GM21423 (cell line): ENCODE measurements around the gene LEMD1.

Experiments used
- ATAC-seq: cut with Tn5 transposase; IDR thresholded peaks from one replicate; pipeline ENCODE4 v1.9.1; 2021; ENCODE audit warnings: mild to moderate bottlenecking, moderate library complexity; ENCODE audit not compliant: unreplicated experiment

Gene LEMD1

GRCh38 chr1:205421798-205422197, at the start of gene LEMD1:
LEMD1 (minus strand) TSS chr1:205422056; CDS start chr1:205420536, 1,520 bp downstream.
- no peak for ATAC-seq

GRCh38 chr1:205470131-205470530, 48.3 kb upstream of the LEMD1 start:
- no peak for ATAC-seq

GRCh38 chr1:205466595-205467220, 44.9 kb upstream of the LEMD1 start:
- ATAC-seq, result no peak

DNA sequence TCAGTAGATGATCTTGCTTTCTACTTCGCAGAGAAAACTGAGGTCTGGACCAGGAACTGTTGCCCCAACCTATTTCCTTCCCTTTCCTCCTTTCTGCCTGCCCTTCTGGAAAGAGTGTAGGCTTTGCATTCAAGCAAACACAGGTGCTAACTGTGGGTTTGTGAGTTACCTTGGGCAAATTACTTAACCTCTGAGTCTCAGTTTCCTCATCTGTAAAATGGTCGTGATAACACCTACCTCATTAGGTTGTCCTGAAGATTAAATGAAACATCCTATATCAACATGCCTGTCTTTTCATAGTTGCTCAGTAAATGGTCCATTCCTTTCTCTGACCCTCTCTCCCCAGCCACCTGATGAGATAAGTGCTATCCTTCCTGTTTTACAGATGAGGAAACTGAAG, 43.5 kb upstream of the LEMD1 start:
- ATAC-seq, result no peak

DNA sequence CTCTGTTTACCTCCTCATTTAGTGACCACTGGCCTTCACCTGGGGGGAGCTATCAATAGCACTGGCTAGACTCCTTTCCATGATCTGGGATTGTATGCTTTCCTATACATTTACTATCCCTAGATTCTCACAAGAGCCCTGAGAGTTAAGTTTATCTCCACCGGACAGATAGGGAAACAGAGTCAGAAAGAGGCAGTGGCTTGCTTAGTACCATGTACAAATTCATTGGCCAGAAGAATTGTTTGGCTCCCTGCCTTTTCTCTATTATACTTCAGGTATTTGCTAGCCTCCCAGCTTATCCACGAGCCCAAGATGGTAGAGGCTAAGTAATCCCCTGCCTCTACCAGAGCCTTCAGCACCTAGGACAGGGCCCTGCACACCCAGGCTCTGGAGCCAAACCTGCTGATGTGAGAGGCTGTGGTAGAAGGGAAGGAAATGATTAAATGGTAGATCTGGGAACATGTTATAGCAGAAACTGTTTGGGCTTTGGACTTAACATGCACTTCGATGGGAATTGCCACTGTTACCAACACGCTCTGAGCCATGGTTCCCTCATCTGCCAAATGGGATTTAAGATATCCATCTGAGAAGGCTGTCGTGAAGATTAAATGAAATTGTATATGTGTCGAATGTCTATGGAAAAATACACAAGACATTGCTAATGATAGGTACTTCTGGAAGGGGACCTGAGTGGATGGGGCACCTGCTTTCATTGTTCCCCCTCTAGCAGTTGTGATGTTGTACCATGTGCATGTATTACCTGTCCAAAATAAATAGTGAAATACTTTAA, 37.1 kb upstream of the LEMD1 start:
- no peak for ATAC-seq

GRCh38 chr1:205456868-205457745, 35.3 kb upstream of the LEMD1 start:
- ATAC-seq, result no peak

- ATAC-seq, result no peak
Measured at GRCh38 chr1:205456383-205456867, 34.6 kb upstream of the LEMD1 start.

DNA sequence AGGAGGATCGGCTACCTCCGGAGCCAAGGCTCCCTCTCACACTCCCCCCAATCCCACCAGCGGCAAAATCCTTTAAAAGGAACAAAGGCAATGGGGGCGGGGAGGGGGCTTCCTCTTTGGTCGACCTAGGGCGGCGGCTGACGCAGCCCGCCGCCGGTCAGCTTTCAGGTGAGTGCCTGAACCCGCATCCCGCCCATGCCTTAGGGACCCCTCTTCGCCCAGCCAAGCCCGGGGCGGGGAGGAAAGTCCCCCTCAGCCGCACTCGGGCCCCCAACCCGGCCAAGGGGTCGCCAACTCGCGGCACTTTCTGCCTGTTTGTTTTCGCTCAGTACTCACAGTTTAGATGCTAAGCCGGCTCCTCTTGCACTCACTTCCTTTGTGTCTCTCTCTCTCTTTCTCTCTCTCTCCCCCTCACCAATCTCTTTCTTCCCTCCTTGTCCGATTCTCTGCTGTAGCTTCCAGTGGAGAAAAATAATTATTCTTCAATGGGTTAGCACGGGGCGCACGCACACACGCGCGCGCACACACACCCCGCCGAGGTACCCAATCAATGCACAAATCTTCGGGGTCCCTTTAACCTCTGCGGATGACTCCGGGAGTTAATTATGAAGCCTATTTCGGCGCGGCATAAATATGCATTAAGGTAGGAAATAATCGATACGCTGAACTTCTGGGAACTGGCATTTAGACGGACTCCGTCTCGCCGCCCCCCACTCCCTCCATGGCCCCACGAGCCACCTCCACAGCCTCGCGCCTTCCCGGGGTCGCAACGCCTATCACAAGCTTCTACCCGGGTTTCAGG, 33.9 kb upstream of the LEMD1 start, which contains the start of gene BLACAT1:
TSS of gene BLACAT1 (minus strand) at position 465 of the 802 bp plus-strand sequence.
- no peak for ATAC-seq

GRCh38 chr1:205454903-205455335, 33.1 kb upstream of the LEMD1 start:
- ATAC-seq, result no peak

DNA sequence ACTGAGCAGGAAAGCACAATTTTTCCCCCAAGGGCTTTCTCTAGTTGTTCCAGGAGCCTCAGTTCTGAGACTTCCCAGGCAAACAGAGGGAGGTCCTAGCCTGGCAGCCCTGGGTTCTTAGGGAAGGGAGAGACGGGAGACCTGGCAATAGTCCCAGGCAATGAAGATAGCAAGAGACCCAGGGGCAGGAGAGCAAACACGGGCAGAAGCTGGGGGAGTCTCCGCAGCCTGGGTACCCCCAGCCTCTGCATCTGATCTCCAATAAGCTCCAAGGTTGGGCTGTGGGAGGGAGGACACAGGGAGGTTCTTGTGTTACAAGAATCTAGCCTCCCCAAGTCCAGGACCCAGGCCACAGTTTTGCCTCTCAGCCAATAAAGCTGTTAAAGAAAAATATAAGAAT, 31.6 kb upstream of the LEMD1 start:
- ATAC-seq, result no peak

GRCh38 chr1:205452933-205453332, 31.1 kb upstream of the LEMD1 start:
- ATAC-seq, result no peak

- ATAC-seq, result no peak
Measured at GRCh38 chr1:205452364-205452763, 30.5 kb upstream of the LEMD1 start.

DNA sequence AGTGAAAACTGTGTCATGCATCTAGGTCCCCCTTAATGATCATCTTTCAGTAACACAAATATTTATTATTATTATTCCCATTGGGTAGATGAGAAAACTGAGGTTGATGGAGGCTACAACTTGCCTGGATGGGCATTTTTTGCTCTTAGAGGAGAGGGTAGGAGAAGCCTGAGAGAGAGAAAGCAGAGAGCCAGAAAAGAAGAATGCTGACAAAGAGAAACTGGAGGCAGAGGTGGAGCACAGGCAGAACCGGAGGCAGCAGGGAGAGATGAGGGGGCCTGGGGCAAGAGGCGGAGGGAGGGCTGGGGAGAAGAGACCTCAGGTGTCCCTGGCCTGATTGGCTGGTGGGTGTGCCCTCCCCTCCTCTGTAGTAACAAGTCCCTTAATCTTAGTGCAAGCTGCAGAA, 29.9 kb upstream of the LEMD1 start:
- ATAC-seq, result no peak

DNA sequence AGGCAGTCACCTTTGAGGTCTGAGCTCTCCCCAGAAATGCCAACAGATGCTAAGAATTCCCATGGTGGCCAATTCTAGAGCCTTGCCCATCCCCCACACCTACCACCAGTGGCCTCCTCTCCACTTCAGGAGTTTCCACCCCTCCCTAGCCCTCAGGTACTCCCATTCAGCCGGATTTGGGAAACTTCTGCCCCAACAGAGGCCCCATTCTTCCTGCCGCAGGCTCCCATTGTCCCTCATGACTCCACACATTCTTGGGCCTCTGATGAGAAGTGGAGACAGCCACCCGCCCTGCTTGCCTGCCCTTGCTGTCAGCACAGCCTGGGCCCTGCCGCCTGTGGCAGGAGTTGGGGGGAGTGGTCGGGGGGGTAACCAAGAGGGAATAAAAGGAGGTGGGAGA, 29.3 kb upstream of the LEMD1 start:
- no peak for ATAC-seq

DNA sequence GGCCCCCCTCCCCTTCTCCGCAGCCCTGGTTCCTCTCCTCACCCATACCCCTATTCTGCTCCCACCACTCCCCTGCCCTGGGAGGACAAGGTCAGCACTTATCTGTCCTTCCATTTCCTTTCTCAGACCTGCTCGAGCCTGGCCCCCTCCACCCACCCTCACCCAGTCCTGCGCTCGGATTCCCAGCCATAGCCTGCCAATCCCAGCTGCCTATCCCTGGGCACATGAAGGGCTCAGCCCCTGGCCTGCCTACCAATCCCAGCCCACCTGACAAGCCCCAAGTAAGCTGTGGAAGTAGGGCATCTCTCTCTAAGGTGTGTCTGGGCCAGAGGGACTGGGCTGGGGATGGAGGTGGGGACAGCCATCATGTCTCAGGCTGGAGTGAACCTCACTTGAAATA, 28.6 kb upstream of the LEMD1 start:
- ATAC-seq, result no peak

DNA sequence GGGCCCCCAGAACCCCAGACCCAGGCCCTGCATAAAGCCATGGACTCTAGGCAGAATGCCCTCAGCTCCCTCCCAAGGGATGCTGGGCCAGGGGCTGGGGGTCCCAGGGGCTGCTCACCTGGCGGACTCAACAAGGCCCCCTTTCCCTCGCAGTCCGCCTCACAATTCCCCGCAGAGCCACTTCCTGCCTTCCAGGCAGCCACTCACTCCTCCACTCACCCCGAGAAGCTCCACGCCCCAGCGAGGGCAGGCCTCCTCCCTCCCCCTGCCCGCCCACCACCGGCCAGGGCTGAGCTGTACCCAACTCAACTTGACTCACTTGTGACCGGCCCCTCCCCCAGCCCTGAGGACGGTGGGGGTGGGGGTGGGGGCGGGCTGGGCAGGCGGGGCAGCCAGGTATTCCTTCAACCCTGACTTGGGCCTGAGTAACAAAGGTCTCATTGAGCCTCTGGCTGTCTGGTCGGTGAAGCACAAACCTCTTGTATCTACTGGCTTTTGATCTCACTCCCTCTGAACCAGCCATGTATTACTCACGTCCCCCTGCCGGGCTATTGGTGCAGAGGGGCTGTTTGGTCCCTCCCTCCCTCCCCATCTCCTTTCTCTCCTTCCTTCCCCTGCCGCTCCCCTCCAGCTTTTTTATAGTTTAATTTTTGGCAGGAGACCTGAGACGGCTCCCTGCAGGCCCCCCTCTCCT, 28.0 kb upstream of the LEMD1 start:
- no peak for ATAC-seq

GRCh38 chr1:205449254-205449749, 27.4 kb upstream of the LEMD1 start:
- ATAC-seq, result no peak

- no peak for ATAC-seq
Measured at GRCh38 chr1:205448540-205449253, 26.8 kb upstream of the LEMD1 start.
